ENCODE data around the gene ARMH3. TPM values are rescaled to one million over a fixed set of nuclear protein-coding genes. Genes with fewer than 3 reads are reported as not detected.

The ARMH3 gene
- total and polyA plus RNA-seq, 8 donors, result 3.5 to 29.0 (median 17.2) TPM

DNA sequence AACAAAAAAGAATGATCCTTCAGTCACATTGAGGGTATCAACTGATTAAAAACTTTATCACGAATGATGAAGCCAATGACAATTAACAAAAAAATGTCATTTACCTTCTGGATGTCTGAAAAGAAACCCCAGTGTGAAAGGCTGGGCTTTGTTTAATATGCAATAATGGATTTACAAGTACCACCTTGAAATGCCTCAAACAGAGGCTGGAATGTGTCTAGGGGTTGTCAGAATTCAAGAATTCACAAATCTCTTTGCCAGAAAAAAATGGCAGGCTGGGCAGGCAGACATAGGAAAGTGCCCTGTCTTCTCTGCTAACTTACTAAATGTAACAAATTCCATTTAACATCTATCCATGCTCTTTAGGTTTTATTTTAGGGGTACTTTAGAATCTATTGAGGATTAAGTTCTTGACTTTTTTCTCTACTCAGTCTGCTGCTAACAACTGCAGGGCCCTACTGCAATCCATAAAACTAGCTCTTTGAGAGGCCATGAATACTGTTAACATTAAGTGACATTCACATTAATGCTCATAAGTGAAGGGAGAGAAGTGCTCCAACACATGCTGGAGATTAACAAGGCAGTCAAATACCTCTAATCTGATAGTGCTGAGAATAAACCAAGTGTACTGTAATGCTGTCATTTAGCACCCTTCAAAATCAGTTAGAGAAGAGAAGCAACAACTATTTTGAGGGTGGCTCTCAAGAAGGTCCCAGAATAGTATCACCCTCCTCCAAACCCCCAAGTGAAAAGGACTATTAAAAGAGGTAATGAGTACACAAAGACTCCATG, 169.3 kb downstream of the ARMH3 start:
- WGBS, 5 donors, result 83 to 95% (median 89%) methylated on average over 1 of the region's 1 CpG
- intact Hi-C loops (cut with DNase I; ENCODE audit: low total_unique reads), result no loop called here
- H3K4me1 ChIP-seq, result no peaks in the 10 kb centered on the region
- no peak overlapping the region for H3K27ac ChIP-seq
- TF ChIP-seq, protein P1, sequence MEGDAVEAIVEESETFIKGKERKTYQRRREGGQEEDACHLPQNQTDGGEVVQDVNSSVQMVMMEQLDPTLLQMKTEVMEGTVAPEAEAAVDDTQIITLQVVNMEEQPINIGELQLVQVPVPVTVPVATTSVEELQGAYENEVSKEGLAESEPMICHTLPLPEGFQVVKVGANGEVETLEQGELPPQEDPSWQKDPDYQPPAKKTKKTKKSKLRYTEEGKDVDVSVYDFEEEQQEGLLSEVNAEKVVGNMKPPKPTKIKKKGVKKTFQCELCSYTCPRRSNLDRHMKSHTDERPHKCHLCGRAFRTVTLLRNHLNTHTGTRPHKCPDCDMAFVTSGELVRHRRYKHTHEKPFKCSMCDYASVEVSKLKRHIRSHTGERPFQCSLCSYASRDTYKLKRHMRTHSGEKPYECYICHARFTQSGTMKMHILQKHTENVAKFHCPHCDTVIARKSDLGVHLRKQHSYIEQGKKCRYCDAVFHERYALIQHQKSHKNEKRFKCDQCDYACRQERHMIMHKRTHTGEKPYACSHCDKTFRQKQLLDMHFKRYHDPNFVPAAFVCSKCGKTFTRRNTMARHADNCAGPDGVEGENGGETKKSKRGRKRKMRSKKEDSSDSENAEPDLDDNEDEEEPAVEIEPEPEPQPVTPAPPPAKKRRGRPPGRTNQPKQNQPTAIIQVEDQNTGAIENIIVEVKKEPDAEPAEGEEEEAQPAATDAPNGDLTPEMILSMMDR (IDR thresholded peaks at IDR 0.05), result no peak
- no peak for TF ChIP-seq POLR2A (IDR thresholded peaks at IDR 0.05)
- TF ChIP-seq EP300 (IDR thresholded peaks at IDR 0.05), result no peak
- TF ChIP-seq POLR2AphosphoS5 (IDR thresholded peaks at IDR 0.05), result no peak
- no peak overlapping the region for H3K4me3 ChIP-seq
- H3K9me3 ChIP-seq, result no peaks in the 10 kb centered on the region
- H3K27me3 ChIP-seq, result no peaks in the 10 kb centered on the region
- peaks cover 0 to 26% (median 11%) of the 10 kb centered on the region in 4 donors for H3K36me3 ChIP-seq
- DNase-seq, result no peak

DNA sequence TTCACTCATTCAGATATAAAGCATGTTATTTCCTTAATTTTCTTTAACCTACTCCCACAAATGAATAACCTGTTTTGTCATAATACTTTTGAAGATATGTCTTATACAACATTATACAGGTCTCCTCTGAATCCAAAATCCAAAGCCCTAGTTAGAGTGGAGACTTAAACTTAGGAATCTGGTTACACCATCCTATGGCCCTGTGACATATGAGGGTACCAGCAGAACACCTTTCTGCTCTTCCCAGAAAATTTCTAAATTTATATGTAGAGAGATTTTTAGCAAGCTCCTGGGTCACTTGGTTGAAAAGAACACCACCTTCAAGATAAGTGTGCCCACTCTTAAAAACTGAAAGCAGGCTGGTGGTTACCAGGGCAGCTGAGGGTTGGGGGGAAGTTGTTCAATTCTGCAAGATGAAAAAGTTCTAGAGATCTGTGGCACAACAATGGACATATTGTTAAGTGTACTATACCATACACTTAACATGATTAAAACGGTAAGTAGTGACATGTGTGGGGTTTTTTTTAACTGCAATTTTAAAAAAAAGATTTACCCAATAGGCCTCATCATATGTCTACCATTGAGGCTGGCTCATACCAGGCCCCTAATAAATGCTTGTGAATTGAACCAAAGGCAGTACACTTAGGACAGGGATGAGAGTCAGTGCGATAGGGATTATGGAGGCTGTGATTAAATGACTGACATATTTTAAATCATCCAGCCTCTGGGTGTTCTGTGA, 174.8 kb downstream of the ARMH3 start:
- WGBS, 5 donors, result 74 to 84% (median 78%) methylated on average over 2 of the region's 2 CpGs
- intact Hi-C loops (cut with DNase I; ENCODE audit: low total_unique reads), result no loop called here
- DNase-seq, result no peak
- Histone ChIP-seq H3K36me3 (peaks cover 0 to 18% (median 6%) of the 10 kb centered on the region in 4 donors), H3K9me3 (no peaks in the 10 kb centered on the region), H3K4me3 (no peak overlapping the region), H3K4me1 (peaks cover 0 to 8% (median 0%) of the 10 kb centered on the region in 4 donors), H3K27me3 (no peaks in the 10 kb centered on the region), H3K27ac (no peak overlapping the region)
- TF ChIP-seq POLR2A (IDR thresholded peaks at IDR 0.05), result no peak
- TF ChIP-seq POLR2AphosphoS5 (IDR thresholded peaks at IDR 0.05), result no peak
- TF ChIP-seq, protein P1 (IDR thresholded peaks at IDR 0.05), result no peak
- TF ChIP-seq EP300 (IDR thresholded peaks at IDR 0.05), result no peak

DNA sequence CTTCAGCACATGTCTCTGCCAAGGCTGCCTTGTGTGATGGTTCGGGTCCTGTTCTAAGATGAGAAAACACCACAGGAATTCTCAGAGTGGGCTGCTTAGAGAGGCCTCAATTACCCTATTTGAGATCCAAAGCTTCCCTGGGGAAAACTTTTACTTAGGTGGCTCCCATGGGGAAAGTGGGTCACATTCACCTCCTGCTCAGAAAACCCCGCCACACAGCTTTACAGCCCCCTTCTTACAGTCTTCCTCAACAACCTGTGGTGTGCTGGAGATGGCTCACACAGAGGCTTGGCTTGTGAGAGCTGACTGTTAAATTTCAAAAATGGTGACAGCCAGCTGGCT, 175.8 kb downstream of the ARMH3 start:
- no peak overlapping the region for H3K27ac ChIP-seq
- no peaks in the 10 kb centered on the region for H3K27me3 ChIP-seq
- H3K36me3 ChIP-seq, result peaks cover 0 to 13% (median 0%) of the 10 kb centered on the region in 4 donors
- TF ChIP-seq, protein P1 (IDR thresholded peaks at IDR 0.05), result no peak
- TF ChIP-seq POLR2A (IDR thresholded peaks at IDR 0.05), result no peak
- no peak for TF ChIP-seq POLR2AphosphoS5 (IDR thresholded peaks at IDR 0.05)
- no peak for TF ChIP-seq EP300 (IDR thresholded peaks at IDR 0.05)
- no peaks in the 10 kb centered on the region for H3K9me3 ChIP-seq
- DNase-seq, result no peak
- H3K4me1 ChIP-seq, result peaks cover 0 to 8% (median 0%) of the 10 kb centered on the region in 4 donors
- intact Hi-C loops (cut with DNase I; ENCODE audit: low total_unique reads), result no loop called here
- no peak overlapping the region for H3K4me3 ChIP-seq
- WGBS, 5 donors, result 87 to 100% (median 97%) methylated on average over 2 of the region's 2 CpGs

DNA sequence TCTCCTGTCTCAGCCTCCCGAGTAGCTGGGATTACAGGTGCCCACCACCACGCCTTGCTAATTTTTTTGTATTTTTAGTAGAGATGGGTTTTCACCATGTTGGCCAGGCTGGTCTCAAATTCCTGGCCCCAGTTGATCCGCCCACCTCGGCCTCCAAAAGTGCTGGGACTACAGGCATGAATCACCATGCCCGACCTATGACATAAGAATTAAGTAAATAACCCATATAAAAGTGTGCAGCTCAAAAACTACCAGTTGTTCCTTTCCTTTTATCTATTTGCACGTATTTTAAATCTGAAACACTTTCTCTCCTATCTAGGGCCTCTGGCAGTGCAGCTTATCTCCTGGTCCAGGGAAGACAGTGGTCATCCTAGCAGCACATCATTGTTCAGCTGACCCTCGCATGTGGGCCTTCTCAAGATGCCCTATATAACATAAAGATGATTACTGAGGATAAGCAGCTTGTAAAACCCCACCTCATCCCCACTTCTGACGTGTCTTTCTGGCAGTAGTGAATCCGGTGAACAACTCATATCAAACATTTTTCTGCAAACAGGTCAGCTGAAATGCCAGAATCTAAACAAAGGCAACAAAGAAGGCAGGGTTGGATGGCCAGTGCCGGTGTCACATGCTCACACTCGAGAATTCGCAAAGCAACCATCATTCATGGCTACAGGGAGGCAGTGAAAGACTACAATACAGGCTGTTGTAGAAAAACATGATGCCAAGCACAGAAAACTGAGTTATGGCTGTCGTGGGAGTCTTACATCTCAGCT, 176.3 kb downstream of the ARMH3 start:
- peaks cover 0 to 13% (median 1%) of the 10 kb centered on the region in 4 donors for H3K36me3 ChIP-seq
- intact Hi-C loops (cut with DNase I; ENCODE audit: low total_unique reads), result no loop called here
- peaks cover 0 to 8% (median 0%) of the 10 kb centered on the region in 4 donors for H3K4me1 ChIP-seq
- WGBS, 5 donors, result 86 to 91% (median 89%) methylated on average over 13 of the region's 13 CpGs
- TF ChIP-seq, protein P1 (IDR thresholded peaks at IDR 0.05), result no peak
- TF ChIP-seq POLR2AphosphoS5 (IDR thresholded peaks at IDR 0.05), result no peak
- TF ChIP-seq POLR2A (IDR thresholded peaks at IDR 0.05), result no peak
- no peak for TF ChIP-seq EP300 (IDR thresholded peaks at IDR 0.05)
- no peak for DNase-seq
- H3K27ac ChIP-seq, result no peak overlapping the region
- no peaks in the 10 kb centered on the region for H3K9me3 ChIP-seq
- no peak overlapping the region for H3K4me3 ChIP-seq
- H3K27me3 ChIP-seq, result no peaks in the 10 kb centered on the region

All from stomach (tissue), 9 donors.